GM12892 (cell line): Measurements from ENCODE around the gene NUP93.

Experiments used
- POLR2A ChIP-seq: IDR thresholded peaks from 2 replicates; pipeline ENCODE4 v1.6.1; 2011; ENCODE audit warnings: low read depth, low read length, control low read depth
- POLR2AphosphoS5 ChIP-seq: IDR thresholded peaks from 2 replicates; pipeline ENCODE4 v1.6.1; 2011; ENCODE audit warnings: low read depth, low read length, control low read depth
- TAF1 ChIP-seq: IDR thresholded peaks from 2 replicates; pipeline ENCODE4 v1.6.1; 2011; ENCODE audit warnings: low read depth, mild to moderate bottlenecking, control low read depth, low read length, borderline replicate concordance

DNA sequence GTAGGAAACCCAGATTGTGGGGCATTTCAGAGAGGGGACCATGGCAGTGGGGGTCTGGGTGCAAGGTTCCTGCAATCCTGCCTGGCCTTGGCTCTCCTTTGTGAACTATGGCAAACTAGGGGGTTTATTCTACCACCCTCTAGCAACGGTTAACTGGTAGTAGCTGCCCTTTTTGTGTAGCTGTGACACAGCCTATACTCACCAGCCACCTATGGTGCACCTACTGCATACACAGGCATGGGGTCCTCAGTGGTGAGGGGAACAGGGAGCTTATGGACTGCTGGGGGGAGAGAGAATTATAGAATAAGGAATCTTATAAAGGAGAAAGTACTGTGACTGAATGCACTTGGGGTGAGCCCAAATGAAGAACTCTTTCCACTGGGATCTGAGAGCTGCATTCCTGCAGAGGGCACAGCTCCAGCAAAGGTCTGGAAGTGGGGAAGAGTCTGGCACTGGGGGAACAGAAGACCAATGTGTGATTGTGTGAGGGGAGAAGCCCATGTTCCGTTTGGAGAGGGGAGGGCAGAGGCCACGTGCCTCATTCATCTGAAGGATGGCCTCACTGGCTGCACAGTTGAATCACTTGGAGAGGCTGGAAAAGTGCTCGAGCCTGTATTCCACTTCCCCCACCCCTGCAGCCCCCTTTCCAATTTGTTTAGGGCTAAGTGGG is 45.5 kb upstream of the NUP93 start:
- no peak for TF ChIP-seq POLR2A
- no peak for TF ChIP-seq POLR2AphosphoS5
- TF ChIP-seq TAF1, result no peak
